Endothelial cell of umbilical vein (primary cell): ENCODE results near the gene MTR.

Experiments
- CTCF ChIP-seq, 2 donors: IDR thresholded peaks; 1 replicate in 1 of 2; 2 replicates in 1 of 2; pipeline ENCODE4 v1.5.1; 2011; ENCODE audit warnings: low read length in 2 of 2, mild to moderate bottlenecking in 2 of 2, moderate library complexity in 2 of 2, control low read depth in 1 of 2, inconsistent platforms in 1 of 2, low read depth in 1 of 2; ENCODE audit not compliant: insufficient read depth in 1 of 2; ENCODE audit errors: extremely low read depth in 1 of 2
- EZH2 ChIP-seq: IDR thresholded peaks from 2 replicates; pipeline ENCODE4 v1.6.1; 2012; ENCODE audit warnings: borderline replicate concordance, low read depth, mild to moderate bottlenecking, moderate library complexity, low read length, inconsistent platforms; ENCODE audit not compliant: severe bottlenecking
- FOS ChIP-seq: IDR thresholded peaks from 2 replicates; pipeline ENCODE4 v1.6.1; 2011; ENCODE audit warnings: mild to moderate bottlenecking, low read length, moderate library complexity, borderline replicate concordance; ENCODE audit not compliant: insufficient read depth
- GATA2 ChIP-seq: IDR thresholded peaks from 2 replicates; pipeline ENCODE4 v1.7.0; 2011; ENCODE audit warnings: low read depth, mild to moderate bottlenecking, moderate library complexity, mixed read lengths, low read length; ENCODE audit not compliant: insufficient read length, insufficient read depth
- JUN ChIP-seq: IDR thresholded peaks from 2 replicates; pipeline ENCODE4 v1.6.1; 2011; ENCODE audit warnings: borderline replicate concordance, low read depth; ENCODE audit not compliant: insufficient read length, insufficient read depth
- MAX ChIP-seq: IDR thresholded peaks from 2 replicates; pipeline ENCODE4 v1.6.1; 2011; ENCODE audit not compliant: insufficient read depth, insufficient read length
- MYC ChIP-seq: IDR thresholded peaks from one replicate; pipeline ENCODE4 v1.6.1; 2011; ENCODE audit warnings: mild to moderate bottlenecking, low read depth, low read length
- POLR2A ChIP-seq: IDR thresholded peaks from 2 replicates; pipeline ENCODE4 v1.6.1; 2012; ENCODE audit warnings: low read depth, mild to moderate bottlenecking, control low read depth, low read length
- POLR2AphosphoS5 ChIP-seq: IDR thresholded peaks from 2 replicates; pipeline ENCODE4 v1.6.1; 2012; ENCODE audit warnings: low read depth, mild to moderate bottlenecking, control low read depth, low read length, moderate library complexity; ENCODE audit not compliant: insufficient read depth

GRCh38 chr1:236861560-236862218, 66.6 kb downstream of the MTR start:
- TF ChIP-seq CTCF (IDR thresholded peaks at IDR 0.05; ENCODE audit: extremely low read depth in 1 of 2, insufficient read depth in 1 of 2, low read depth in 1 of 2, low read length in 2 of 2) (no peak), EZH2 (no peak), MAX (no peak), POLR2A (no peak), MYC (no peak), JUN (no peak), FOS (no peak), POLR2AphosphoS5 (no peak), GATA2 (no peak)
